ENCODE results near the gene ETHE1. TPM values are rescaled to one million over a fixed set of nuclear protein-coding genes. Genes with fewer than 3 reads are reported as not detected.
A peak's percentile ranks its signal among the peaks of the same experiment; 100 is the strongest.

Gene ETHE1
- polyA plus RNA-seq, 2 of the 4 experiments (the other 2 are of a cell fraction) = 37.3 to 58.9 TPM

DNA sequence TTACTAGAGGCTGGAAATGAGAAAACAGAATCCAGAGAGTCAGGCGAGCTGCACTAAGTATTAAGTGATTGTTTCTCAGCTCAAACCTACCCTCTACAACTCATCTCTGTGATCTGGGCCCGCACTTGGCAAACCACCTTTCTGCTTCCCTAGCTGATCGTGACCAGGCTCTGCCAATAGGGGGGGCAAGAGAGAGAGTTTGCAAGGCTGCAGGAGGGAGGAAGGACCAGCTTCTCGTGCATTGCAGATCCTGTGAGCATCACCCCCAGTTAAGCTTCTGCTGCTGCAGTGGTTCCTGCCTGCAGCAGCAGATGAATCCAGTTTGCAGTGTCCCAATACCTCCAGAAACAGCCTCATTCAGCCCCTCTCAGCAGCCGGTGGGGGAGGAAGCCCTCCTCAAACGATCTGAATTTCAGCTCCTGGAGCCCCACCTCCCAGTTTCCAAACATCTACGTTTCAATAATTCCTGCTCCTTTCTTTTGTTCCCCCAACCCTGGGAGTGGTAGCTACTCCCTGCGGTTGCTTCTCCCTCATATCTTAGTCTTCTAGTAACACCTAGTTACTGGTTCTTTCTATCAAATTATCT is 28.3 kb upstream of the ETHE1 start:
- H3K27ac ChIP-seq = no peak overlapping the region
- ATAC-seq (peak; percentile 87 to 94), DNase-seq (ENCODE audit: low read depth in 1 of 2, low spot score in 1 of 2) (peak; percentile 78 to 87), FAIRE-seq (no peak)
- TF ChIP-seq NPAS2 (CRISPR knock-in tag; IDR thresholded peaks at IDR 0.05; ENCODE audit: borderline replicate concordance) (no peak), SMC3 (IDR thresholded peaks at IDR 0.05) (peak; percentile 56; the same call in 2 of the 3 replicates), BHLHE40 (IDR thresholded peaks at IDR 0.05; ENCODE audit: low read depth, low read length) (no peak), JUNB (IDR thresholded peaks at IDR 0.05) (no peak), CHD2 (IDR thresholded peaks at IDR 0.05; ENCODE audit: low read length, partially characterized antibody) (no peak), RAD21 (conservative IDR thresholded peaks at IDR 0.05 in 1 of 2, IDR thresholded peaks at IDR 0.05 in 1 of 2) (peak; percentile 55 to 77), HOXB5 (CRISPR knock-in tag; IDR thresholded peaks at IDR 0.05) (no peak), CTCF (IDR thresholded peaks at IDR 0.05) (peak; percentile 81), USF2 (IDR thresholded peaks at IDR 0.05) (no peak)
- TF ChIP-seq, protein P1, sequence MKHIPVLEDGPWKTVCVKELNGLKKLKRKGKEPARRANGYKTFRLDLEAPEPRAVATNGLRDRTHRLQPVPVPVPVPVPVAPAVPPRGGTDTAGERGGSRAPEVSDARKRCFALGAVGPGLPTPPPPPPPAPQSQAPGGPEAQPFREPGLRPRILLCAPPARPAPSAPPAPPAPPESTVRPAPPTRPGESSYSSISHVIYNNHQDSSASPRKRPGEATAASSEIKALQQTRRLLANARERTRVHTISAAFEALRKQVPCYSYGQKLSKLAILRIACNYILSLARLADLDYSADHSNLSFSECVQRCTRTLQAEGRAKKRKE (CRISPR knock-in tag; IDR thresholded peaks at IDR 0.05; ENCODE audit: low read depth) = no peak
- H3K4me3 ChIP-seq = no peak overlapping the region
- WGBS (ENCODE audit: missing lambda C conversion rate) = 39% methylated on average over 8 of the region's 8 CpGs
- ChIA-PET CTCF (interaction anchor here (0.6 to 8.9 kb wide), 52 partner anchors 8 to 1093 kb away, joined by 3 to 167 read pairs (median 5); partner anchors contain the start of genes IRGQ, PINLYP, PLAUR and XRCC1), POLR2A (interaction anchor here (0.6 to 1.4 kb wide), 2 partner anchors 22 to 167 kb away, joined by 4 to 5 read pairs; partner anchors contain the start of gene ZNF575)
- no peaks in the 10 kb centered on the region for H3K4me1 ChIP-seq
- no peak overlapping the region for H3K4me2 ChIP-seq
- no peaks in the 10 kb centered on the region for H3K9me3 ChIP-seq

GRCh38 chr19:43554317-43554895 is 27.4 kb upstream of the ETHE1 start:
- Histone ChIP-seq H3K27ac (no peak overlapping the region), H3K4me1 (no peaks in the 10 kb centered on the region), H3K4me3 (no peak overlapping the region), H3K9me3 (no peaks in the 10 kb centered on the region), H3K4me2 (no peak overlapping the region)
- no peak for TF ChIP-seq ZSCAN20 (CRISPR knock-in tag; IDR thresholded peaks at IDR 0.05)
- no peak for TF ChIP-seq SMC3 (IDR thresholded peaks at IDR 0.05)
- no peak for TF ChIP-seq HDAC2 (IDR thresholded peaks at IDR 0.05)
- no peak for TF ChIP-seq RARB (CRISPR knock-in tag; IDR thresholded peaks at IDR 0.05)
- no peak for TF ChIP-seq ZNF302 (CRISPR knock-in tag; IDR thresholded peaks at IDR 0.05)
- TF ChIP-seq EHF (CRISPR knock-in tag; IDR thresholded peaks at IDR 0.05) = no peak
- TF ChIP-seq ESRRA (IDR thresholded peaks at IDR 0.05; ENCODE audit: borderline replicate concordance, low read length) = no peak
- TF ChIP-seq FOSL2 (IDR thresholded peaks at IDR 0.05) = no peak
- no peak for TF ChIP-seq FOSL2 (CRISPR knock-in tag; IDR thresholded peaks at IDR 0.05)
- no peak for TF ChIP-seq CBX8 (IDR thresholded peaks at IDR 0.05)
- TF ChIP-seq ELK1 (IDR thresholded peaks at IDR 0.05; ENCODE audit: low read depth, low read length) = no peak
- TF ChIP-seq, protein P2, sequence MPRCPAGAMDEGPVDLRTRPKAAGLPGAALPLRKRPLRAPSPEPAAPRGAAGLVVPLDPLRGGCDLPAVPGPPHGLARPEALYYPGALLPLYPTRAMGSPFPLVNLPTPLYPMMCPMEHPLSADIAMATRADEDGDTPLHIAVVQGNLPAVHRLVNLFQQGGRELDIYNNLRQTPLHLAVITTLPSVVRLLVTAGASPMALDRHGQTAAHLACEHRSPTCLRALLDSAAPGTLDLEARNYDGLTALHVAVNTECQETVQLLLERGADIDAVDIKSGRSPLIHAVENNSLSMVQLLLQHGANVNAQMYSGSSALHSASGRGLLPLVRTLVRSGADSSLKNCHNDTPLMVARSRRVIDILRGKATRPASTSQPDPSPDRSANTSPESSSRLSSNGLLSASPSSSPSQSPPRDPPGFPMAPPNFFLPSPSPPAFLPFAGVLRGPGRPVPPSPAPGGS (IDR thresholded peaks at IDR 0.05) = no peak
- no peak for ATAC-seq
- DNase-seq (ENCODE audit: low read depth in 1 of 2, low spot score in 1 of 2) = no peak
- FAIRE-seq = no peak
- ChIA-PET POLR2A (interaction anchor here (1.4 kb wide), 1 partner anchor 21 kb away, joined by 5 read pairs; the partner anchor contains the start of gene ZNF575), CTCF (interaction anchor here (0.6 to 8.9 kb wide), 39 partner anchors 7 to 1094 kb away, joined by 3 to 167 read pairs (median 6); partner anchors contain the start of genes IRGQ, PINLYP, PLAUR and XRCC1)
- WGBS (ENCODE audit: missing lambda C conversion rate) = 91% methylated on average over 15 of the region's 15 CpGs
